Neural progenitor cell (in vitro differentiated cells): ENCODE data around the gene SWI5. TPM values are rescaled to one million over a fixed set of nuclear protein-coding genes. Genes with fewer than 3 reads are reported as not detected.

Source experiments
- DNase-seq: peaks from one replicate; pipeline ENCODE4 v3.0.0-alpha.2; 2016; ENCODE audit warnings: low spot score
- H2AFZ ChIP-seq: fragments of 200-600 bp; sonication (generic); replicated peaks from 2 replicates; pipeline ENCODE4 v1.6.1; 2016; ENCODE audit warnings: antibody characterized with exemption
- H3F3A ChIP-seq: fragments of 200-600 bp; sonication (generic); 2 replicates; pipeline ENCODE4 v1.6.1; 2016; ENCODE audit warnings: antibody characterized with exemption, low read depth
- H3K27ac ChIP-seq: fragments of 200-600 bp; sonication (generic); 2 replicates; pipeline ENCODE4 v1.5.1; 2016; ENCODE audit warnings: mild to moderate bottlenecking
- H3K27me3 ChIP-seq: fragments of 200-600 bp; sonication (generic); 2 replicates; pipeline ENCODE4 v1.6.1; 2016; ENCODE audit warnings: mild to moderate bottlenecking, moderate library complexity
- H3K36me3 ChIP-seq: fragments of 200-600 bp; sonication (generic); 2 replicates; pipeline ENCODE4 v1.5.1; 2016
- H3K4me1 ChIP-seq: fragments of 200-600 bp; sonication (generic); 2 replicates; pipeline ENCODE4 v1.6.1; 2016; ENCODE audit warnings: mixed run types
- H3K4me2 ChIP-seq: fragments of 200-600 bp; sonication (generic); 2 replicates; pipeline ENCODE4 v1.6.1; 2016
- H3K4me3 ChIP-seq: fragments of 200-600 bp; sonication (generic); 2 replicates; pipeline ENCODE4 v1.5.1; 2016
- H3K79me2 ChIP-seq: fragments of 200-600 bp; sonication (generic); 2 replicates; pipeline ENCODE4 v1.6.1; 2016; ENCODE audit warnings: low read depth
- H3K9ac ChIP-seq: fragments of 200-600 bp; sonication (generic); 2 replicates; pipeline ENCODE4 v1.6.1; 2016
- H3K9me3 ChIP-seq: fragments of 200-600 bp; sonication (generic); 2 replicates; pipeline ENCODE4 v1.5.1; 2016; ENCODE audit warnings: low read depth
- H4K20me1 ChIP-seq: fragments of 200-600 bp; sonication (generic); 2 replicates; pipeline ENCODE4 v1.6.1; 2016; ENCODE audit warnings: low read depth
- H3K27ac Mint-ChIP-seq: 3 replicates; pipeline ENCODE4 v1.8.0; 2021; ENCODE audit warnings: mixed read lengths
- H3K27me3 Mint-ChIP-seq: 2 replicates; pipeline ENCODE4 v1.8.0; 2022; ENCODE audit warnings: low read depth, mild to moderate bottlenecking, inconsistent platforms, moderate library complexity, mixed read lengths; ENCODE audit not compliant: insufficient read depth
- H3K36me3 Mint-ChIP-seq: 3 replicates; pipeline ENCODE4 v1.8.0; 2021; ENCODE audit warnings: mixed read lengths
- H3K4me1 Mint-ChIP-seq: 3 replicates; pipeline ENCODE4 v1.8.0; 2021; ENCODE audit warnings: mixed read lengths
- H3K4me3 Mint-ChIP-seq: 3 replicates; pipeline ENCODE4 v1.8.0; 2021; ENCODE audit warnings: mild to moderate bottlenecking, moderate library complexity, mixed read lengths
- H3K9me3 Mint-ChIP-seq: 3 replicates; pipeline ENCODE4 v1.8.0; 2020; ENCODE audit warnings: mixed read lengths
- EZH2 ChIP-seq: fragments of 200-600 bp; sonication (generic); IDR thresholded peaks from 2 replicates; pipeline ENCODE4 v1.6.1; 2017; ENCODE audit warnings: antibody characterized with exemption, mild to moderate bottlenecking, moderate library complexity
- EZH2phosphoT487 ChIP-seq: fragments of 200-600 bp; sonication (generic); IDR thresholded peaks from 2 replicates; pipeline ENCODE4 v1.6.1; 2017; ENCODE audit warnings: antibody characterized with exemption
- total RNA-seq: library from RNA; depleted of rRNA; stranded (reverse); fragments of >200 nt; gene quantifications from 2 replicates; pipeline ENCODE4 v1.2.3, GENCODE V29; 2015; ENCODE audit warnings: low replicate concordance
- TF ChIP-seq, protein P1 (sequence below): fragments of 200-600 bp; sonication (generic); IDR thresholded peaks from 2 replicates; pipeline ENCODE4 v1.5.1; 2017; ENCODE audit warnings: antibody characterized with exemption, mild to moderate bottlenecking

Gene SWI5
- total RNA-seq, 1 donor from 2014 or later = 15.0 TPM

DNA sequence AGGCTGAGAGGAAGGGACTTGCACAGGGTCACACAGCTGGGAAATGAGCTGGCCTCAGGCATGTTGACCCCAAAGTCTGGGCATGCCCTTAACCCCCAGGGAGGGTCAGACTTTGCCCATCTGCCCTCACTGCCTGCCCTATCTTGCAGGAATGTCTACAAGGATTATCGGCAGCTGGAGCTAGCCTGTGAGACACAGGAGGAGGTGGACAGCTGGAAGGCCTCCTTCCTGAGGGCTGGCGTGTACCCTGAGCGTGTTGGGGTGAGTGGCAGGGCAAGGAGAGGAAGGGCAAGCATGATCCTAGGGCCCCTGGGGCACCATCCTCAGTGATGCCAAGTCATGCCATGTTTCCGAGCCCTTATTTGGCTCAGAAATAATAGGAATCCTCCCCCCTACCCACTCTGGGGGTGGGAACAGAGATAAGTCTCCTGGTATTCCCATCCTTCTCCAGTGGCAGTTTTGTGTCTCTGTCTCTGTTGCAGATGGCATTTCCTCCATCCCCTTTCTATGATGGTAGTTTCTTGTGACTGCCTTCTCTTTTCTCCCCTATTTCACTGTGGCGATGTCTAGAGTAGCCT is 28.8 kb upstream of the SWI5 start:
- peaks cover 18% of the 10 kb centered on the region for H3K36me3 Mint-ChIP-seq
- peaks cover 8% of the 10 kb centered on the region for H3K27me3 Mint-ChIP-seq
- no peak for TF ChIP-seq EZH2
- TF ChIP-seq, protein P1, sequence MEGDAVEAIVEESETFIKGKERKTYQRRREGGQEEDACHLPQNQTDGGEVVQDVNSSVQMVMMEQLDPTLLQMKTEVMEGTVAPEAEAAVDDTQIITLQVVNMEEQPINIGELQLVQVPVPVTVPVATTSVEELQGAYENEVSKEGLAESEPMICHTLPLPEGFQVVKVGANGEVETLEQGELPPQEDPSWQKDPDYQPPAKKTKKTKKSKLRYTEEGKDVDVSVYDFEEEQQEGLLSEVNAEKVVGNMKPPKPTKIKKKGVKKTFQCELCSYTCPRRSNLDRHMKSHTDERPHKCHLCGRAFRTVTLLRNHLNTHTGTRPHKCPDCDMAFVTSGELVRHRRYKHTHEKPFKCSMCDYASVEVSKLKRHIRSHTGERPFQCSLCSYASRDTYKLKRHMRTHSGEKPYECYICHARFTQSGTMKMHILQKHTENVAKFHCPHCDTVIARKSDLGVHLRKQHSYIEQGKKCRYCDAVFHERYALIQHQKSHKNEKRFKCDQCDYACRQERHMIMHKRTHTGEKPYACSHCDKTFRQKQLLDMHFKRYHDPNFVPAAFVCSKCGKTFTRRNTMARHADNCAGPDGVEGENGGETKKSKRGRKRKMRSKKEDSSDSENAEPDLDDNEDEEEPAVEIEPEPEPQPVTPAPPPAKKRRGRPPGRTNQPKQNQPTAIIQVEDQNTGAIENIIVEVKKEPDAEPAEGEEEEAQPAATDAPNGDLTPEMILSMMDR = no peak
- no peak for TF ChIP-seq EZH2phosphoT487
- Histone ChIP-seq H3K27me3 (peaks cover 24% of the 10 kb centered on the region), H3K79me2 (no peaks in the 10 kb centered on the region), H3K36me3 (no peaks in the 10 kb centered on the region), H3K4me2 (no peak overlapping the region), H3K9ac (no peak overlapping the region), H2AFZ (no peak overlapping the region), H3K27ac (no peak overlapping the region), H3K9me3 (no peaks in the 10 kb centered on the region), H3K4me1 (peaks cover 15% of the 10 kb centered on the region), H4K20me1 (peaks cover 10% of the 10 kb centered on the region), H3K4me3 (no peak overlapping the region), H3F3A (peaks cover 11% of the 10 kb centered on the region)
- peaks cover 30% of the 10 kb centered on the region for H3K4me1 Mint-ChIP-seq
- no peak overlapping the region for H3K27ac Mint-ChIP-seq
- no peaks in the 10 kb centered on the region for H3K9me3 Mint-ChIP-seq
- H3K4me3 Mint-ChIP-seq = no peak overlapping the region
- DNase-seq = no peak

DNA sequence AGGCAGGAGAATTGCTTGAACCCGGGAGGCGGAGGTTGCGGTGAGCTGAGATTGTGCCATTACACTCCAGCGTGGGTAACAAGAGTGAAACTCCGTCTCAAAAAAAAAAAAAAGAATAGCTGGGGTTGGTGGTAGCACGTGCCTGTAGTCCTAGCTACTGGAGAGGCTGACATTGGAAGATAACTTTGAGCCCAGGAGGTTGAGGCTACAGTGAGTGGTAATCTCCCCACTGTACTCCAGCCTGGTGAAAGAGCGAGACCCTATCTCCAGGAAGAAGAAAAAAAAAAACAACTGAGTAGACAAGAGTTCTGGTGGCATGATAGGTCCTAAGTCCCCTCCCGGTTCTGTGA is 26.5 kb upstream of the SWI5 start:
- Histone ChIP-seq H3K4me3 (peak overlapping the region; percentile 74), H3K36me3 (no peaks in the 10 kb centered on the region), H3K9me3 (no peaks in the 10 kb centered on the region), H4K20me1 (peaks cover 10% of the 10 kb centered on the region), H3K79me2 (no peaks in the 10 kb centered on the region), H3F3A (peaks cover 11% of the 10 kb centered on the region), H2AFZ (no peak overlapping the region), H3K27ac (no peak overlapping the region), H3K9ac (no peak overlapping the region), H3K4me2 (peak overlapping the region; percentile 98), H3K27me3 (peaks cover 24% of the 10 kb centered on the region), H3K4me1 (peaks cover 14% of the 10 kb centered on the region)
- peaks cover 22% of the 10 kb centered on the region for H3K4me1 Mint-ChIP-seq
- H3K36me3 Mint-ChIP-seq = peaks cover 17% of the 10 kb centered on the region
- DNase-seq = no peak
- no peak overlapping the region for H3K4me3 Mint-ChIP-seq
- H3K27ac Mint-ChIP-seq = peak overlapping the region; percentile 33
- no peaks in the 10 kb centered on the region for H3K9me3 Mint-ChIP-seq
- no peak for TF ChIP-seq EZH2phosphoT487
- TF ChIP-seq EZH2 = no peak
- TF ChIP-seq, protein P1 = no peak
- H3K27me3 Mint-ChIP-seq = peaks cover 6% of the 10 kb centered on the region

DNA sequence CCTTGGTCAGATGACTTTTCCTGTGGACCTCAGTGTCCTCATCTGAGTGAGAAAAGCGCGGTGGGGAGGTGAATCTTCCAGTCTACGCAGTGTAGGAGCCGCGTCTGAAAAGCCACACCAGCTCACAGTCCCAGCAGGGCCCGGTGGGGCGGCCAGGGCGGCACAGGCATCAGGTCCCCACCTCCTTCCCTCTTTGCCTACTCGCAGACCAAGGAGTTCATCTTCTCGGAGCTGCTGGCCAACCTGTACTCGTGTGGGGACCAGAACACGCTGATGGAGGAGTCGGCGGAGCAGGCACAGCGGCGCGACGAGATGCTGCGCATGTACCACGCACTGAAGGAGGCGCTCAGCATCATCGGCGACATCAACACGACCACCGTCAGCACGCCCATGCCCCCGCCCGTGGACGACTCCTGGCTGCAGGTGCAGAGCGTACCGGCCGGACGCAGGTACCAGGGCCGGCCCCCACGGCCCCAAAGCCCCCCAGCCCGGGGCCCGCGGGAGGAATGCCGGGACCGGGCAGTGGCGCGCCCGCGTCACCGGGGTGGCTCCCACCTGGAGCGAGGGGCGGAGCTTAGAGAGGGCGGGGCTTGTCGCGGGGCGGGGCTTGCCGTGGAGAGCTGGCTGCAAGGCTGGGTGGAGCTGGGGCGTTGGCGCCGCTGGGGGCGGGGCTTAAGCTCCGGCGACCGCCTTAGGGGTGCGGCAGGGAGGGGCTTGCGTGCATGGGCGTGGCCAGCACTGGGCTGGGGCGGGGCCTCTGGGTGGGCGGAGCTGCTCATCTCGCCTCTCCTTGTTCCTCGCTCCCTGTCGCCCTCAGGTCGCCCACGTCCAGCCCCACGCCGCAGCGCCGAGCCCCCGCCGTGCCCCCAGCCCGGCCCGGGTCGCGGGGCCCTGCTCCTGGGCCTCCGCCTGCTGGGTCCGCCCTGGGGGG is 25.9 kb upstream of the SWI5 start:
- H3K79me2 ChIP-seq = no peaks in the 10 kb centered on the region
- peaks cover 11% of the 10 kb centered on the region for H3F3A ChIP-seq
- H3K4me2 ChIP-seq = peak overlapping the region; percentile 98
- H3K27ac ChIP-seq = no peak overlapping the region
- no peaks in the 10 kb centered on the region for H3K9me3 Mint-ChIP-seq
- H3K27ac Mint-ChIP-seq = no peak overlapping the region
- H3K4me1 Mint-ChIP-seq = peaks cover 23% of the 10 kb centered on the region
- peak; percentile 94 for DNase-seq
- H3K4me3 Mint-ChIP-seq = no peak overlapping the region
- H3K9ac ChIP-seq = no peak overlapping the region
- no peak for TF ChIP-seq EZH2
- TF ChIP-seq EZH2phosphoT487 = no peak
- TF ChIP-seq, protein P1 = no peak
- H3K36me3 Mint-ChIP-seq = peaks cover 19% of the 10 kb centered on the region
- H3K9me3 ChIP-seq = no peaks in the 10 kb centered on the region
- peaks cover 7% of the 10 kb centered on the region for H3K27me3 Mint-ChIP-seq
- H3K27me3 ChIP-seq = peaks cover 24% of the 10 kb centered on the region
- peak overlapping the region; percentile 74 for H3K4me3 ChIP-seq
- H4K20me1 ChIP-seq = peaks cover 14% of the 10 kb centered on the region
- peak overlapping the region; percentile 61 for H2AFZ ChIP-seq
- peaks cover 8% of the 10 kb centered on the region for H3K4me1 ChIP-seq
- H3K36me3 ChIP-seq = no peaks in the 10 kb centered on the region
